Thoracic aorta (tissue), 2 donors: ENCODE data around the gene SPEF1. TPM values are rescaled to one million over a fixed set of nuclear protein-coding genes. Genes with fewer than 3 reads are reported as not detected.

Source experiments
- ATAC-seq: fragments of 150-250 bp; one replicate; pipeline ENCODE4 v1.8.0; 2017; ENCODE audit warnings: low read depth; ENCODE audit not compliant: insufficient number of reproducible peaks, low FRiP score
- DNase-seq: peaks from one replicate; pipeline ENCODE4 v3.0.0-alpha.2; 2020; ENCODE audit warnings: low spot score
- H3K27ac ChIP-seq, 2 donors: fragments of 200-600 bp; sonication (generic); 1 replicate in 1 of 2; 2 replicates in 1 of 2; pipeline ENCODE4 v1.5.1; 2016; ENCODE audit warnings: mild to moderate bottlenecking in 2 of 2, moderate library complexity in 2 of 2
- H3K27me3 ChIP-seq: fragments of 200-600 bp; sonication (generic); replicated peaks from 2 replicates; pipeline ENCODE4 v1.6.0; 2016; ENCODE audit warnings: mild to moderate bottlenecking; ENCODE audit not compliant: insufficient read depth
- H3K36me3 ChIP-seq: fragments of 200-600 bp; sonication (generic); one replicate; pipeline ENCODE4 v1.5.1; 2016
- H3K4me1 ChIP-seq, 2 donors: fragments of 200-600 bp; sonication (generic); 1 replicate in 1 of 2; 2 replicates in 1 of 2; pipeline versions ENCODE4 v1.5.1 to v1.6.0; 2016; ENCODE audit warnings: low read depth in 2 of 2, mild to moderate bottlenecking in 1 of 2; ENCODE audit not compliant: control insufficient read depth in 1 of 2
- H3K4me3 ChIP-seq: fragments of 200-600 bp; sonication (generic); 2 replicates; pipeline ENCODE4 v1.5.1; 2016; ENCODE audit warnings: mild to moderate bottlenecking
- H3K9me3 ChIP-seq: fragments of 200-600 bp; sonication (generic); 2 replicates; pipeline ENCODE4 v1.5.1; 2016
- CTCF ChIP-seq: fragments of 200-600 bp; sonication (generic); IDR thresholded peaks from one replicate; pipeline ENCODE4 v1.5.1; 2019; ENCODE audit warnings: antibody characterized with exemption
- total RNA-seq, 2 donors: library from RNA; depleted of rRNA; stranded (reverse); fragments of >200 nt; gene quantifications; one replicate each; pipeline versions ENCODE4 v1.1.0 to v1.2.3, GENCODE V29; 2016

Gene SPEF1
- total RNA-seq, 2 donors from 2014 or later, result 0.27 TPM; not detected in 1

- no peak overlapping the region for H3K27ac ChIP-seq
- TF ChIP-seq CTCF, result no peak
- H3K9me3 ChIP-seq, result no peaks in the 10 kb centered on the region
- no peak for ATAC-seq
- H3K4me3 ChIP-seq, result no peak overlapping the region
- no peaks in the 10 kb centered on the region for H3K36me3 ChIP-seq
- DNase-seq, result no peak
- peaks cover 34 to 47% of the 10 kb centered on the region in 2 donors for H3K4me1 ChIP-seq
- H3K27me3 ChIP-seq, result no peaks in the 10 kb centered on the region
Measured at GRCh38 chr20:3783068-3783489, 1.8 kb upstream of the SPEF1 start.

- Histone ChIP-seq H3K4me1 (peaks cover 37 to 49% of the 10 kb centered on the region in 2 donors), H3K27me3 (no peaks in the 10 kb centered on the region), H3K4me3 (no peak overlapping the region), H3K9me3 (no peaks in the 10 kb centered on the region), H3K36me3 (no peaks in the 10 kb centered on the region), H3K27ac (no peak overlapping the region)
- DNase-seq (no peak), ATAC-seq (no peak)
- no peak for TF ChIP-seq CTCF
Measured at GRCh38 chr20:3782597-3782996, 1.3 kb upstream of the SPEF1 start.

- Histone ChIP-seq H3K9me3 (no peaks in the 10 kb centered on the region), H3K4me1 (peaks cover 15 to 27% of the 10 kb centered on the region in 2 donors), H3K36me3 (no peaks in the 10 kb centered on the region), H3K27ac (no peak overlapping the region), H3K4me3 (no peak overlapping the region), H3K27me3 (no peaks in the 10 kb centered on the region)
- TF ChIP-seq CTCF, result no peak
- DNase-seq (no peak), ATAC-seq (no peak)
Measured at GRCh38 chr20:3778976-3779375, 2.3 kb downstream of the SPEF1 start.

GRCh38 chr20:3777716-3778629, 3.3 kb downstream of the SPEF1 start:
- ATAC-seq (no peak), DNase-seq (no peak)
- no peaks in the 10 kb centered on the region for H3K9me3 ChIP-seq
- H3K4me3 ChIP-seq, result peak overlapping the region; percentile 80
- H3K4me1 ChIP-seq, result peaks cover 11 to 21% of the 10 kb centered on the region in 2 donors
- TF ChIP-seq CTCF, result no peak
- H3K27me3 ChIP-seq, result no peaks in the 10 kb centered on the region
- no peak overlapping the region for H3K27ac ChIP-seq
- no peaks in the 10 kb centered on the region for H3K36me3 ChIP-seq

- Histone ChIP-seq H3K4me3 (peak overlapping the region; percentile 80), H3K36me3 (no peaks in the 10 kb centered on the region), H3K9me3 (no peaks in the 10 kb centered on the region), H3K27ac (no peak overlapping the region), H3K4me1 (peaks cover 11 to 21% of the 10 kb centered on the region in 2 donors), H3K27me3 (no peaks in the 10 kb centered on the region)
- DNase-seq (no peak), ATAC-seq (no peak)
- no peak for TF ChIP-seq CTCF
Measured at GRCh38 chr20:3777381-3777715, 3.9 kb downstream of the SPEF1 start.
